ENCODE data around the gene SMOC2. TPM values are rescaled to one million over a fixed set of nuclear protein-coding genes. Genes with fewer than 3 reads are reported as not detected.

SMOC2 gene
- total RNA-seq, 1 donor from 2014 or later: 102 TPM

DNA sequence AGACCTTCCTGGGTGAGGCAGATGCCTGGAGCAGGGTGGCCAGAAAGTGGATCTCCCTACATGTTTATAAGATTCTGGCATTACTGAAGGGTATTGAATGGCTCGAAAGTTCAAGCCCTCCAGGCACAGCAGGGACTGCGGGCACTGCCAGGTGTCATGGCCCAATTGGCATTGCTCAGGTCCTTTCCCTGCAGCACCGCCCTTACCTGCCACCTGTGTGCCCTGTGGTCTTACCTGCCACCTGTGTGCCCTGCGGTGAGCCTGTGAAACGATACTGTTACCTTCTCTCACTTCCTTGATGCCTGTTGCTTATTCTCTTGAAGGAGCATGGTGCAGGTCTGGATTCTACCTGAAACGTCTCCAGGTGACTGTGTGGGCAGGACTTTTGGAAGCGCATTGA, 32.2 kb downstream of the SMOC2 start:
- Histone ChIP-seq H3K4me1 (peaks cover 0 to 1% of the 10 kb centered on the region in 2 donors), H3K27ac (no peak overlapping the region), H3K36me3 (peaks cover 3% of the 10 kb centered on the region in 2 donors), H3K4me3 (no peak overlapping the region), H3K9me3 (no peaks in the 10 kb centered on the region), H3K27me3 (no peaks in the 10 kb centered on the region)
- intact Hi-C loops (cut with DNase I): no loop called here
- DNase-seq (ENCODE audit: low spot score in 2 of 2): no peak
- TF ChIP-seq CTCF (IDR thresholded peaks at IDR 0.05): no peak

DNA sequence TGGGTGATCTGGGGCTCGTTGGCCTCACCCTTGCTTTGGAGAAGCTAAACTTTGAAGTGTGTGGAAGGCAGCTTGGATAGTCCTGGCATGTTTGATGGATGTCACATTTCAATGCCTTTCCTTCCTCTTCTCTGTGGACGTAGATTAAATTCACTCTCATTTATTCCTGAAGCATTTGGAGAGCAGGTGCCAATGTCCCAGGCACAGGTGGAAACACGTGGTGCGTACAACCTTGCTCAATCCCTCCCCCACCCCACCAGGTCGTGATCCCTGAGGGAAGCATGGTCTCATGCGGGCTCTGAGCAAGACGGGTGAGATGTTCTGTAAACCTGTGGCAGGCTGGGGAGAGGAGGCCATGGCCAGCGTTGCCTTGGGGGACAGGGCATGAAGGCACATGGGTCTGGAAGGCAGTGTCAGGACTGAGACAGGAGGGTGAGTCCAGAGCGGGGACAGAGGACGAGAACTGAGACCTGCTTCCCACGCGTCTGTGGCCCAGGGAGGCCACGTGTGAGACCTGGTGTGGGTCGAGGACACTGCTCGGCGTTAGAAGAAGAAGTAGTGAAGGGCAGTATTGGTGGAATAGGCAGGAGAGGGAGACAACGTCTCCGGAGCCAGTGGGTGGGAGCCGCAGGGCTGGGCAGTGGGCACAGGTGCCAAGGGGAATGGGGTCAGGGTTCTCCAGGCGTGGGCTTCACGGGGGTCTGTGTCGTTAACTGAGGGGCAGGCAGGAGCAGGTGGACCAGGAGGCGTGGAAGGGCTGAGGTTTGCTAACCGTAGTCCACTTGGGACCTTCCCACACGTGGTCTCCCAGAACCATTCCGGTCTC, 34.4 kb downstream of the SMOC2 start:
- Histone ChIP-seq H3K27ac (no peak overlapping the region), H3K36me3 (peaks cover 0 to 3% of the 10 kb centered on the region in 2 donors), H3K4me3 (no peak overlapping the region), H3K4me1 (no peaks in the 10 kb centered on the region), H3K27me3 (no peaks in the 10 kb centered on the region), H3K9me3 (no peaks in the 10 kb centered on the region)
- TF ChIP-seq CTCF (IDR thresholded peaks at IDR 0.05): no peak
- intact Hi-C loops (cut with DNase I): no loop called here
- DNase-seq (ENCODE audit: low spot score in 2 of 2): no peak

- intact Hi-C loops (cut with DNase I): no loop called here
- Histone ChIP-seq H3K36me3 (no peaks in the 10 kb centered on the region), H3K4me1 (peaks cover 0 to 3% of the 10 kb centered on the region in 2 donors), H3K27me3 (no peaks in the 10 kb centered on the region), H3K4me3 (no peak overlapping the region), H3K27ac (no peak overlapping the region), H3K9me3 (no peaks in the 10 kb centered on the region)
- no peak for TF ChIP-seq CTCF (IDR thresholded peaks at IDR 0.05)
- DNase-seq (ENCODE audit: low spot score in 2 of 2): no peak
Observed at GRCh38 chr6:168479421-168479820, 38.4 kb downstream of the SMOC2 start.

DNA sequence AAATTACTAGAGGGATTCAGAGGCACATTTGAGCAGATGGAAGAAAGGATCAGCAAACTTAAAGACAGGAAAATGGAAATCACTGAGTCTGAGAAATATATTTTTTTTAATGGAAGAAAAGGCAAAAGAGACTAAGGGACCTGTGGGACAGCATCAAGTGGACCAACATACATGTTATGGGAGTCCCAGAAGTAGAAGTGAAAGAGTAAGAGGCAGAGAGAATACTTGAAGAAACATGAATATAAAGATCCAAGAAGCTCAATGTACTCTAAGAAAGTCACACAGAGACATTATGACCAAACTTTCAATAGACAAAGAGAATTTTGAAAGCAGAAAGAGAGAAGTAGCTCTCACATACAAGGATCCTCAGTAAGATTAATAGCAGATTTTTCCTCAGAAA, 39.5 kb downstream of the SMOC2 start:
- Histone ChIP-seq H3K4me3 (no peak overlapping the region), H3K36me3 (no peaks in the 10 kb centered on the region), H3K27me3 (no peaks in the 10 kb centered on the region), H3K9me3 (no peaks in the 10 kb centered on the region), H3K27ac (no peak overlapping the region), H3K4me1 (peaks cover 0 to 3% of the 10 kb centered on the region in 2 donors)
- intact Hi-C loops (cut with DNase I): no loop called here
- DNase-seq (ENCODE audit: low spot score in 2 of 2): no peak
- TF ChIP-seq CTCF (IDR thresholded peaks at IDR 0.05): no peak

- no peak for DNase-seq (ENCODE audit: low spot score in 2 of 2)
- H3K9me3 ChIP-seq: no peaks in the 10 kb centered on the region
- no peaks in the 10 kb centered on the region for H3K27me3 ChIP-seq
- intact Hi-C loops (cut with DNase I): no loop called here
- no peak overlapping the region for H3K4me3 ChIP-seq
- TF ChIP-seq CTCF (IDR thresholded peaks at IDR 0.05): no peak
- H3K4me1 ChIP-seq: peaks cover 0 to 3% of the 10 kb centered on the region in 2 donors
- H3K27ac ChIP-seq: no peak overlapping the region
- no peaks in the 10 kb centered on the region for H3K36me3 ChIP-seq
Observed at GRCh38 chr6:168485818-168486217, 44.8 kb downstream of the SMOC2 start.

Measured in ascending aorta (tissue), 2 donors.